ENCODE results near the gene FUT9. TPM values are rescaled to one million over a fixed set of nuclear protein-coding genes. Genes with fewer than 3 reads are reported as not detected.

The FUT9 gene
- total and polyA plus RNA-seq, 2 donors, result 0.02 to 0.05 TPM

- Histone ChIP-seq H3K9me3 (ENCODE audit: control insufficient read depth in 2 of 2, insufficient read depth in 1 of 2, low read length in 1 of 2) (no peaks in the 10 kb centered on the region), H3K4me3 (ENCODE audit: low read length in 2 of 2) (no peak overlapping the region), H3K4me1 (ENCODE audit: control insufficient read depth in 2 of 2, insufficient read depth in 2 of 2, low read length in 2 of 2) (no peaks in the 10 kb centered on the region), H3K36me3 (ENCODE audit: control insufficient read depth in 2 of 2, insufficient read depth in 2 of 2, low read length in 1 of 2) (no peaks in the 10 kb centered on the region), H3K27me3 (ENCODE audit: control insufficient read depth in 2 of 2, insufficient read depth in 1 of 2, low read length in 1 of 2) (no peaks in the 10 kb centered on the region), H3K27ac (ENCODE audit: low read depth in 1 of 2, low read length in 1 of 2) (no peak overlapping the region)
- WGBS, result 65% methylated on average over 4 of the region's 4 CpGs
- no peak for DNase-seq (ENCODE audit: low read depth in 6 of 9, low spot score in 9 of 9)
Measured at GRCh38 chr6:96058082-96058481, 42.3 kb downstream of the FUT9 start.

- 93% methylated on average over 1 of the region's 1 CpG for WGBS
- Histone ChIP-seq H3K9me3 (ENCODE audit: control insufficient read depth in 2 of 2, insufficient read depth in 1 of 2, low read length in 1 of 2) (no peaks in the 10 kb centered on the region), H3K4me1 (ENCODE audit: control insufficient read depth in 2 of 2, insufficient read depth in 2 of 2, low read length in 2 of 2) (no peaks in the 10 kb centered on the region), H3K27me3 (ENCODE audit: control insufficient read depth in 2 of 2, insufficient read depth in 1 of 2, low read length in 1 of 2) (no peaks in the 10 kb centered on the region), H3K27ac (ENCODE audit: low read depth in 1 of 2, low read length in 1 of 2) (no peak overlapping the region), H3K36me3 (ENCODE audit: control insufficient read depth in 2 of 2, insufficient read depth in 2 of 2, low read length in 1 of 2) (no peaks in the 10 kb centered on the region), H3K4me3 (ENCODE audit: low read length in 2 of 2) (no peak overlapping the region)
- DNase-seq (ENCODE audit: low read depth in 6 of 9, low spot score in 9 of 9), result no peak
Measured at GRCh38 chr6:96059586-96059985, 43.8 kb downstream of the FUT9 start.

GRCh38 chr6:96060249-96060648, 44.5 kb downstream of the FUT9 start:
- no peak for DNase-seq (ENCODE audit: low read depth in 6 of 9, low spot score in 9 of 9)
- Histone ChIP-seq H3K4me3 (ENCODE audit: low read length in 2 of 2) (no peak overlapping the region), H3K4me1 (ENCODE audit: control insufficient read depth in 2 of 2, insufficient read depth in 2 of 2, low read length in 2 of 2) (no peaks in the 10 kb centered on the region), H3K27ac (ENCODE audit: low read depth in 1 of 2, low read length in 1 of 2) (no peak overlapping the region), H3K9me3 (ENCODE audit: control insufficient read depth in 2 of 2, insufficient read depth in 1 of 2, low read length in 1 of 2) (no peaks in the 10 kb centered on the region), H3K27me3 (ENCODE audit: control insufficient read depth in 2 of 2, insufficient read depth in 1 of 2, low read length in 1 of 2) (no peaks in the 10 kb centered on the region), H3K36me3 (ENCODE audit: control insufficient read depth in 2 of 2, insufficient read depth in 2 of 2, low read length in 1 of 2) (no peaks in the 10 kb centered on the region)
- 90% methylated on average over 2 of the region's 2 CpGs for WGBS

- 81% methylated on average over 2 of the region's 2 CpGs for WGBS
- no peak overlapping the region for H3K4me3 ChIP-seq (ENCODE audit: low read length in 2 of 2)
- no peaks in the 10 kb centered on the region for H3K9me3 ChIP-seq (ENCODE audit: control insufficient read depth in 2 of 2, insufficient read depth in 1 of 2, low read length in 1 of 2)
- H3K27me3 ChIP-seq (ENCODE audit: control insufficient read depth in 2 of 2, insufficient read depth in 1 of 2, low read length in 1 of 2), result no peaks in the 10 kb centered on the region
- no peak for DNase-seq (ENCODE audit: low read depth in 6 of 9, low spot score in 9 of 9)
- H3K27ac ChIP-seq (ENCODE audit: low read depth in 1 of 2, low read length in 1 of 2), result no peak overlapping the region
- H3K36me3 ChIP-seq (ENCODE audit: control insufficient read depth in 2 of 2, insufficient read depth in 2 of 2, low read length in 1 of 2), result no peaks in the 10 kb centered on the region
- no peaks in the 10 kb centered on the region for H3K4me1 ChIP-seq (ENCODE audit: control insufficient read depth in 2 of 2, insufficient read depth in 2 of 2, low read length in 2 of 2)
Measured at GRCh38 chr6:96065213-96065612, 49.4 kb downstream of the FUT9 start.

GRCh38 chr6:96066376-96066775, 50.6 kb downstream of the FUT9 start:
- H3K36me3 ChIP-seq (ENCODE audit: control insufficient read depth in 2 of 2, insufficient read depth in 2 of 2, low read length in 1 of 2), result no peaks in the 10 kb centered on the region
- DNase-seq (ENCODE audit: low read depth in 6 of 9, low spot score in 9 of 9), result no peak
- H3K4me1 ChIP-seq (ENCODE audit: control insufficient read depth in 2 of 2, insufficient read depth in 2 of 2, low read length in 2 of 2), result no peaks in the 10 kb centered on the region
- H3K27me3 ChIP-seq (ENCODE audit: control insufficient read depth in 2 of 2, insufficient read depth in 1 of 2, low read length in 1 of 2), result no peaks in the 10 kb centered on the region
- no peak overlapping the region for H3K27ac ChIP-seq (ENCODE audit: low read depth in 1 of 2, low read length in 1 of 2)
- no peak overlapping the region for H3K4me3 ChIP-seq (ENCODE audit: low read length in 2 of 2)
- no peaks in the 10 kb centered on the region for H3K9me3 ChIP-seq (ENCODE audit: control insufficient read depth in 2 of 2, insufficient read depth in 1 of 2, low read length in 1 of 2)
- WGBS, result 94% methylated on average over 1 of the region's 1 CpG

GRCh38 chr6:96073555-96073954, 57.8 kb downstream of the FUT9 start:
- H3K27ac ChIP-seq (ENCODE audit: low read depth in 1 of 2, low read length in 1 of 2), result no peak overlapping the region
- no peaks in the 10 kb centered on the region for H3K36me3 ChIP-seq (ENCODE audit: control insufficient read depth in 2 of 2, insufficient read depth in 2 of 2, low read length in 1 of 2)
- WGBS, result 95% methylated on average over 3 of the region's 3 CpGs
- no peaks in the 10 kb centered on the region for H3K9me3 ChIP-seq (ENCODE audit: control insufficient read depth in 2 of 2, insufficient read depth in 1 of 2, low read length in 1 of 2)
- no peaks in the 10 kb centered on the region for H3K27me3 ChIP-seq (ENCODE audit: control insufficient read depth in 2 of 2, insufficient read depth in 1 of 2, low read length in 1 of 2)
- H3K4me3 ChIP-seq (ENCODE audit: low read length in 2 of 2), result no peak overlapping the region
- H3K4me1 ChIP-seq (ENCODE audit: control insufficient read depth in 2 of 2, insufficient read depth in 2 of 2, low read length in 2 of 2), result no peaks in the 10 kb centered on the region
- DNase-seq (ENCODE audit: low read depth in 6 of 9, low spot score in 9 of 9), result no peak

- Histone ChIP-seq H3K27ac (ENCODE audit: low read depth in 1 of 2, low read length in 1 of 2) (no peak overlapping the region), H3K4me1 (ENCODE audit: control insufficient read depth in 2 of 2, insufficient read depth in 2 of 2, low read length in 2 of 2) (no peaks in the 10 kb centered on the region), H3K4me3 (ENCODE audit: low read length in 2 of 2) (no peak overlapping the region), H3K9me3 (ENCODE audit: control insufficient read depth in 2 of 2, insufficient read depth in 1 of 2, low read length in 1 of 2) (no peaks in the 10 kb centered on the region), H3K36me3 (ENCODE audit: control insufficient read depth in 2 of 2, insufficient read depth in 2 of 2, low read length in 1 of 2) (no peaks in the 10 kb centered on the region), H3K27me3 (ENCODE audit: control insufficient read depth in 2 of 2, insufficient read depth in 1 of 2, low read length in 1 of 2) (no peaks in the 10 kb centered on the region)
- WGBS, result 90% methylated on average over 3 of the region's 3 CpGs
- no peak for DNase-seq (ENCODE audit: low read depth in 6 of 9, low spot score in 9 of 9)
Measured at GRCh38 chr6:96074006-96074405, 58.2 kb downstream of the FUT9 start.

GRCh38 chr6:96075826-96076225, 60.1 kb downstream of the FUT9 start:
- Histone ChIP-seq H3K36me3 (ENCODE audit: control insufficient read depth in 2 of 2, insufficient read depth in 2 of 2, low read length in 1 of 2) (no peaks in the 10 kb centered on the region), H3K27me3 (ENCODE audit: control insufficient read depth in 2 of 2, insufficient read depth in 1 of 2, low read length in 1 of 2) (no peaks in the 10 kb centered on the region), H3K4me3 (ENCODE audit: low read length in 2 of 2) (no peak overlapping the region), H3K27ac (ENCODE audit: low read depth in 1 of 2, low read length in 1 of 2) (no peak overlapping the region), H3K9me3 (ENCODE audit: control insufficient read depth in 2 of 2, insufficient read depth in 1 of 2, low read length in 1 of 2) (no peaks in the 10 kb centered on the region), H3K4me1 (ENCODE audit: control insufficient read depth in 2 of 2, insufficient read depth in 2 of 2, low read length in 2 of 2) (no peaks in the 10 kb centered on the region)
- 87% methylated on average over 1 of the region's 1 CpG for WGBS
- DNase-seq (ENCODE audit: low read depth in 6 of 9, low spot score in 9 of 9), result no peak

GRCh38 chr6:96086745-96087144, 71.0 kb downstream of the FUT9 start:
- Histone ChIP-seq H3K9me3 (ENCODE audit: control insufficient read depth in 2 of 2, insufficient read depth in 1 of 2, low read length in 1 of 2) (no peaks in the 10 kb centered on the region), H3K4me3 (ENCODE audit: low read length in 2 of 2) (no peak overlapping the region), H3K4me1 (ENCODE audit: control insufficient read depth in 2 of 2, insufficient read depth in 2 of 2, low read length in 2 of 2) (no peaks in the 10 kb centered on the region), H3K36me3 (ENCODE audit: control insufficient read depth in 2 of 2, insufficient read depth in 2 of 2, low read length in 1 of 2) (no peaks in the 10 kb centered on the region), H3K27me3 (ENCODE audit: control insufficient read depth in 2 of 2, insufficient read depth in 1 of 2, low read length in 1 of 2) (no peaks in the 10 kb centered on the region), H3K27ac (ENCODE audit: low read depth in 1 of 2, low read length in 1 of 2) (no peak overlapping the region)
- no peak for DNase-seq (ENCODE audit: low read depth in 6 of 9, low spot score in 9 of 9)
- WGBS, result 89% methylated on average over 3 of the region's 3 CpGs

- H3K9me3 ChIP-seq (ENCODE audit: control insufficient read depth in 2 of 2, insufficient read depth in 1 of 2, low read length in 1 of 2), result no peaks in the 10 kb centered on the region
- no peaks in the 10 kb centered on the region for H3K4me1 ChIP-seq (ENCODE audit: control insufficient read depth in 2 of 2, insufficient read depth in 2 of 2, low read length in 2 of 2)
- no peaks in the 10 kb centered on the region for H3K27me3 ChIP-seq (ENCODE audit: control insufficient read depth in 2 of 2, insufficient read depth in 1 of 2, low read length in 1 of 2)
- no peaks in the 10 kb centered on the region for H3K36me3 ChIP-seq (ENCODE audit: control insufficient read depth in 2 of 2, insufficient read depth in 2 of 2, low read length in 1 of 2)
- DNase-seq (ENCODE audit: low read depth in 6 of 9, low spot score in 9 of 9), result no peak
- no peak overlapping the region for H3K4me3 ChIP-seq (ENCODE audit: low read length in 2 of 2)
- WGBS, result 38% methylated on average over 1 of the region's 1 CpG
- no peak overlapping the region for H3K27ac ChIP-seq (ENCODE audit: low read depth in 1 of 2, low read length in 1 of 2)
Measured at GRCh38 chr6:96089173-96089572, 73.4 kb downstream of the FUT9 start.
